Measurements from ENCODE around the gene ARHGAP8. TPM values are rescaled to one million over a fixed set of nuclear protein-coding genes. Genes with fewer than 3 reads are reported as not detected.

The ARHGAP8 gene
- 1 to 10 TPM; 4.7 to 7.1 TPM for total RNA-seq
- 0.46 to 0.90 reads per million in 2 donors for total RNA-seq

DNA sequence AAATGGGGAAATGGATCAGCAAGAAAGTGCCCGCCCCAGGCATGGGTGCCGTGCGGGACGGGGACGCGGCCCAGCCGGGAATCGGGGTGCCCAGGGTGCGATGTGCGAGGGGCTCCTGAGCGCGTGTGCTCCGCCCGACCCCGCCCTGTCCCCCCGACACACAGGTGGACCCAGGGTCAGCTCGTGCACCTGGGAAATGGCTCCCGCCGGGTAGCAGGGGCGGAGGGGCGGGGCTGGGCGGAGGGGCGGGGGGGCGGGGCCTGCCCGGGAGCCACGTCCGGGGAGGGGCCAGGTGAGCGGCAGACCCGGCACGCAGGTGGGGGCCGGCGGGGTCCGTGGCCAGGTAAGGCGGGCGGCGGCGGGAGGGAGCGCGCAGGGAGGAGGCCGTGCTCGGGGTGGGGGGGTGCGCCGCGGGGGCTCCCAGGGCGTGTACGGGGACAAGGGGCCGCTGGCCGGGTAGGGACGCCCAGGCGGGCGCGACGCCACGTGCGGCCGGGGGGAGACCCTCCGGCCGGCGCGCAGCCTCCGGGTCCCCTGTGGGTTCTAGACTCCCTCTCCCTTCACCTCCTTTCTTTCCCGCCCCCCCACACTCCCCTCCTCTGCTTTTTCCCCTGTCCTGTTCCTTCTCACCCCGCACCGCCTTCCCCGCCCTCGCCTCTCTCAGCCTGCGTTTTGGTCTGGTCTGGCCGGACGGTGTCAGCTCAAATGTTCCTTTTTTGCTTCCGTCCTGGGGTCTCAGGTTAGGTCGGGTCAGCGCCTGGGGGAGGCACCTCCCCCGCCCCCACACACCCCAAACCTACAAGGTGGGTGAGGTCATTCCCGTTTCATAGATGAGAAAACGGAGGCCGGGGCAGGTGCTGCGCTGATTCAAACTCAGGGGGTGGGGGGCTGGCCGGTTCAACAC lies at the start of gene ARHGAP8:
Gene ARHGAP8 (plus strand): TSS at position 291 of the 904 bp plus-strand sequence. CDS start 33,953 bp downstream, outside the sequence.
- H3K4me1 Mint-ChIP-seq = peaks cover 2% of the 10 kb centered on the region
- ATAC-seq = peak; percentile 69
- peak within 1 kb of the TSS; percentile 83 for H3K4me3 Mint-ChIP-seq
- H3K27me3 Mint-ChIP-seq = peaks cover 35% of the 10 kb centered on the region
- peaks cover 4% of the 10 kb centered on the region for H3K36me3 Mint-ChIP-seq (ENCODE audit: low read depth)
- DNase-seq = no peak
- no peaks in the 10 kb centered on the region for H3K9me3 ChIP-seq (ENCODE audit: control insufficient read depth, low read length, poor library complexity, severe bottlenecking)
- H3K27ac Mint-ChIP-seq = no peak within 1 kb of the TSS

GRCh38 chr22:44703255-44703870 lies 49.0 kb upstream of the ARHGAP8 start:
- H3K9me3 ChIP-seq (ENCODE audit: control insufficient read depth, low read length, poor library complexity, severe bottlenecking) = no peaks in the 10 kb centered on the region
- Mint-ChIP-seq H3K4me3 (peak overlapping the region; percentile 81), H3K27ac (peak overlapping the region; percentile 8), H3K36me3 (ENCODE audit: low read depth) (no peaks in the 10 kb centered on the region), H3K27me3 (no peaks in the 10 kb centered on the region), H3K4me1 (peaks cover 15% of the 10 kb centered on the region)
- DNase-seq (no peak), ATAC-seq (no peak)

DNA sequence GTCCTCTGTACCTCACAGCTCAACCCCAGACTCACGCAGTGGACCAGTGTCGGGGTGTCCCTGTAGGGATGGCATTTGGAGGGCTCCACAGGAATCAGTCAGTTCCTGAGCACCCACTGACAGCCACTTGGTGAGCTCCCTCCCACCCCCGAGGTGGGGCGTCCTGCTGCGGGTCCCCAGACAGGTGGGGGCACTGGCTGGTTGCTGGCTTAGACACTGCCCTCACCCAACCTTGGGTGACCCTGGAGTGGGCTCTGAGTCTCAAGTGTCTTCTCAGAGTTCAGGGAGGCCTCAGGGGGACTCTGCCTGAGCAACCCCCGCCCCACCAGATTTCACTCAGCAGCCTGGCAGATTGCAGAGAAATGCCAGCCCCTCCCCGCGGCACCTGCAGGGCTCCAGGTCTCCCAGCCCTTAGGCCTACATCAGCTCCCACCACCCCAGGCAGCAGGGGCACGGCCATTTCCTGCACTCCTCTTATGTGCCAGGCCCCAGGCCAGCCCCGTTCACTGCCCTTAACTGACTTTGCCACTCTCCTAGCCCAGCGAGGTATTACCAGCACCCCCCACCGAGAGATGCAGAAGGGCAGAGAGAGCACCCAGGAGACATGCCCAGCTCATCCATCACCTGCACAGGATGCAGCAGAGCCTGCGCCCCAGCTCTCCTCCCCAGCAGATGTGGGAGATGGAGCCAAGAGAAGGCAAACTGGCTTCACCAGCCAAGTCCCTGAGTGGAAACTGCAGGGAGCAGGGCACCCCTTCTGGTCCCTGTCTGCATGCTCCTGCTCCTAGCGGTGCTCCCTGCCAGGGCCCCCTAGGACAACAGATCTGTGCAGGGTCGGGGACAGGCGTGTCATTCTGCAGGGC lies 48.0 kb upstream of the ARHGAP8 start:
- no peaks in the 10 kb centered on the region for H3K9me3 ChIP-seq (ENCODE audit: control insufficient read depth, low read length, poor library complexity, severe bottlenecking)
- Mint-ChIP-seq H3K4me1 (peaks cover 17% of the 10 kb centered on the region), H3K36me3 (ENCODE audit: low read depth) (no peaks in the 10 kb centered on the region), H3K27ac (peak overlapping the region; percentile 8), H3K27me3 (no peaks in the 10 kb centered on the region), H3K4me3 (peak overlapping the region; percentile 81)
- ATAC-seq = no peak
- no peak for DNase-seq

DNA sequence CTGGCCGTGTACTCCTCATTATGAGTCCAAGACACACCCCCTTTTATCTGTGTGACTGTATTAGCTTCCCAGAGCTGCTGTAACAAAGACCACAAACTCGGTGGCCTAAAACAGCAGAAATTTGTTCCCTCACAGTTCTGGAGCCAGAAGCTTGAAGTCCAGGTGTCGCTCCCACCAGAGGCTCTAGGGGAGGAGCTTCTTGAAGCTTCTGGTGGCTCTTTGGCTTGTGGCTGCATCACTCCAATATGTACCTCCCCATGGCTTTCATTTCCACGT lies 47.4 kb upstream of the ARHGAP8 start:
- H3K36me3 Mint-ChIP-seq (ENCODE audit: low read depth) = no peaks in the 10 kb centered on the region
- no peaks in the 10 kb centered on the region for H3K9me3 ChIP-seq (ENCODE audit: control insufficient read depth, low read length, poor library complexity, severe bottlenecking)
- no peak overlapping the region for H3K27ac Mint-ChIP-seq
- no peaks in the 10 kb centered on the region for H3K27me3 Mint-ChIP-seq
- DNase-seq (no peak), ATAC-seq (no peak)
- H3K4me1 Mint-ChIP-seq = peaks cover 17% of the 10 kb centered on the region
- peak overlapping the region; percentile 52 for H3K4me3 Mint-ChIP-seq

- ATAC-seq (no peak), DNase-seq (no peak)
- Mint-ChIP-seq H3K27ac (no peak overlapping the region), H3K27me3 (no peaks in the 10 kb centered on the region), H3K36me3 (ENCODE audit: low read depth) (no peaks in the 10 kb centered on the region), H3K4me3 (no peak overlapping the region), H3K4me1 (peaks cover 26% of the 10 kb centered on the region)
- H3K9me3 ChIP-seq (ENCODE audit: control insufficient read depth, low read length, poor library complexity, severe bottlenecking) = no peaks in the 10 kb centered on the region
Measured at GRCh38 chr22:44706488-44706887, 45.9 kb upstream of the ARHGAP8 start.

DNA sequence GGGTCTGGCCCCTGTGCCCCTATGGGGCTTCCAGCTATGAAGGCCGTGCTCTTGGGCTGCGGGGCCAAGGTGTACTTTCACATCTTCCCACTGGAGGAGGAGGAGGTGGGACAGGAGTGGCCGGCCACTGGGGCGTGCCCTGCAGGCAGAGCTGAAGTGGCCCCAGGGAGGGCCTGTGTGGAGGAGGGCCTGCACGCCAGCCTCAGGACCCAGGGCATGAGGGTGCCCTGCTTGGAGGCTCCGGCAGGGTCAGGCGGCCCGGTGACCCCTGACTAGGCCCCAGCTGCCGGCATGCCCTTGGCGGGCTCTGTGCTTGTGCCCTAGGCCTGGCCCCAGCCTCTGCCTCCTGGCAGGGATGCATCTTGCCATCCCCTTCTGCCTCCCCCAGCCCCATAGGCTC lies 45.2 kb upstream of the ARHGAP8 start:
- ATAC-seq (no peak), DNase-seq (no peak)
- Mint-ChIP-seq H3K27ac (peak overlapping the region; percentile 32), H3K36me3 (ENCODE audit: low read depth) (no peaks in the 10 kb centered on the region), H3K4me3 (no peak overlapping the region), H3K27me3 (no peaks in the 10 kb centered on the region), H3K4me1 (peaks cover 26% of the 10 kb centered on the region)
- no peaks in the 10 kb centered on the region for H3K9me3 ChIP-seq (ENCODE audit: control insufficient read depth, low read length, poor library complexity, severe bottlenecking)

DNA sequence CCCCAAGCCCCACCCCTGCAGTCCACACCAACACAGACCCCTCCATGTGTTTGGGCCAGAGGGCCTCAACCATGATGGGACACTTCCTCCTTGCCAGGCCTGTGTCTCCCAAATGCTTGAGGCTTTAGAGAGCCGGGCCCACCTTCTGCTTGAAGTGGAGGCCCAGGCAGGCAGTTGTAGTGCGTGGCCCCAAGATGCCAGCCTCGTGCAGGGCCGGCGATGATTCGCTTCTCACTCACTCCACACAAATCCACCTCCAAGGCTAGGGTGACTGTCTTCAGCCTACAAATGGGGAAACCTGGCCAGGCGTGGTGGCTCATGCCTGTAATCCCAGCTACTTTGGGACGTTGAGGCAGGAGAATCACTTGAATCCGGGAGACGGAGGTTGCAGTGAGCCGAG lies 44.6 kb upstream of the ARHGAP8 start:
- peaks cover 26% of the 10 kb centered on the region for H3K4me1 Mint-ChIP-seq
- no peaks in the 10 kb centered on the region for H3K27me3 Mint-ChIP-seq
- no peaks in the 10 kb centered on the region for H3K9me3 ChIP-seq (ENCODE audit: control insufficient read depth, low read length, poor library complexity, severe bottlenecking)
- no peak for ATAC-seq
- no peak for DNase-seq
- H3K36me3 Mint-ChIP-seq (ENCODE audit: low read depth) = no peaks in the 10 kb centered on the region
- H3K4me3 Mint-ChIP-seq = no peak overlapping the region
- peak overlapping the region; percentile 32 for H3K27ac Mint-ChIP-seq

GRCh38 chr22:44709881-44710392 lies 42.4 kb upstream of the ARHGAP8 start:
- DNase-seq (no peak), ATAC-seq (peak; percentile 47)
- H3K4me1 Mint-ChIP-seq = peaks cover 31% of the 10 kb centered on the region
- no peaks in the 10 kb centered on the region for H3K36me3 Mint-ChIP-seq (ENCODE audit: low read depth)
- peak overlapping the region; percentile 81 for H3K4me3 Mint-ChIP-seq
- peak overlapping the region; percentile 88 for H3K27ac Mint-ChIP-seq
- no peaks in the 10 kb centered on the region for H3K9me3 ChIP-seq (ENCODE audit: control insufficient read depth, low read length, poor library complexity, severe bottlenecking)
- no peaks in the 10 kb centered on the region for H3K27me3 Mint-ChIP-seq

DNA sequence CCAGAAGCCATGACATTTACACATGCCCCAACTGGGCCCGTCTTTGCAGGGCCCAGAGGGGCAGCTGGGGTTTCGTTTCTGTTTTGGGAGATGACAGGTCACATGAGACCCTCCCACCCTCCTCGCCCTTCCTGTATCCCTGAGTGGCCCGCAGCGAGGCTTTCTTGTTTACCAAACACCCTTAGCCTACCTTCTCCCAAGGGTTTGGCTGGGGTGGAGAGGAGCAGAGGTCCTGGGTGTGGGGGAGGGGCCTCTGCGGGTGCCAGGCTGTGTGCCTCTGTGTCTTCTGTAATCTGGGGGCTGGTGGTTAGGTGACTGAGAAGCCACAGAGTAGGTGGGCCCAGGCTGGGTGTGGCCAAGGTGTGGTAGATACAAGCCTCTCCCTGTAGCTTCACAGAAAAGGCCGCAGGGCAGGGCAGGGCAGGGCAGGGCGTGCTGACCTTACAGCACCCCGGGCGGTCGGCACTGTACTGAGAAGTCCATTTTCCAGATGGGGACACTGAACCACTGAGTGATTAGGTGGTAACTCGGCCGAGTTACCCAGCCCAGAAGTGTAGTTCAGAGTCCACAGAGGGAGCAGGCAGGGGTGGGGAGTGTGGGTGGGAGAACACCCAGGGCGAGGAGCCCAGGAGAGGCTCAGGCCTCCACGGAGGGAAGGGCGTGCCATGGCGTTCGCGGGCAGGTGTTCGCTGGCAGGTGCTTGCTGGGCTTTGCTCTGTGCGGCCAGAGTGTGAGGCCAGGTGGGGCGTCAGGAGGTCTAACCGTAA lies 41.7 kb upstream of the ARHGAP8 start:
- no peaks in the 10 kb centered on the region for H3K36me3 Mint-ChIP-seq (ENCODE audit: low read depth)
- ATAC-seq (peak; percentile 66), DNase-seq (no peak)
- peak overlapping the region; percentile 81 for H3K4me3 Mint-ChIP-seq
- H3K27me3 Mint-ChIP-seq = no peaks in the 10 kb centered on the region
- H3K4me1 Mint-ChIP-seq = peaks cover 27% of the 10 kb centered on the region
- no peaks in the 10 kb centered on the region for H3K9me3 ChIP-seq (ENCODE audit: control insufficient read depth, low read length, poor library complexity, severe bottlenecking)
- H3K27ac Mint-ChIP-seq = peak overlapping the region; percentile 88

DNA sequence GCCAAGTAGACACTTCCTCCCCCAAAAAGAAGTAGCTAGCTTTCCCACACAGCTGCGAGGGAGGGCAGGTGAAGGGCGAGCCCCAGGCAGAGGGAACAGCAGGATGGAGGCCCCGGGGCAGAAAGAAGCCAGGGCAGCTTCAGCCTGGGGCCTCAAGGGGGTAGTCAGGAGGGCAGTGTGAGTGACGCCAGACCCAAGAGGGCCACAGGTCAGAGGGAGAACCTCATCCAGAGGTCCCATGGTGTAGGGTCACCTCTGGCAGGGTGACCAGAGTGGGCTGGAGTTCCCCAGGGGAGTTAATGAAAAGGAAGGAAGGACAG lies 41.2 kb upstream of the ARHGAP8 start:
- DNase-seq (no peak), ATAC-seq (peak; percentile 1)
- H3K27ac Mint-ChIP-seq = peak overlapping the region; percentile 88
- peak overlapping the region; percentile 81 for H3K4me3 Mint-ChIP-seq
- H3K9me3 ChIP-seq (ENCODE audit: control insufficient read depth, low read length, poor library complexity, severe bottlenecking) = no peaks in the 10 kb centered on the region
- H3K4me1 Mint-ChIP-seq = peaks cover 25% of the 10 kb centered on the region
- no peaks in the 10 kb centered on the region for H3K36me3 Mint-ChIP-seq (ENCODE audit: low read depth)
- H3K27me3 Mint-ChIP-seq = no peaks in the 10 kb centered on the region

- H3K4me3 Mint-ChIP-seq = no peak overlapping the region
- H3K36me3 Mint-ChIP-seq (ENCODE audit: low read depth) = no peaks in the 10 kb centered on the region
- no peaks in the 10 kb centered on the region for H3K9me3 ChIP-seq (ENCODE audit: control insufficient read depth, low read length, poor library complexity, severe bottlenecking)
- peaks cover 24% of the 10 kb centered on the region for H3K4me1 Mint-ChIP-seq
- peak overlapping the region; percentile 88 for H3K27ac Mint-ChIP-seq
- no peaks in the 10 kb centered on the region for H3K27me3 Mint-ChIP-seq
- DNase-seq = no peak
- no peak for ATAC-seq
Measured at GRCh38 chr22:44711690-44712555, 40.5 kb upstream of the ARHGAP8 start.

DNA sequence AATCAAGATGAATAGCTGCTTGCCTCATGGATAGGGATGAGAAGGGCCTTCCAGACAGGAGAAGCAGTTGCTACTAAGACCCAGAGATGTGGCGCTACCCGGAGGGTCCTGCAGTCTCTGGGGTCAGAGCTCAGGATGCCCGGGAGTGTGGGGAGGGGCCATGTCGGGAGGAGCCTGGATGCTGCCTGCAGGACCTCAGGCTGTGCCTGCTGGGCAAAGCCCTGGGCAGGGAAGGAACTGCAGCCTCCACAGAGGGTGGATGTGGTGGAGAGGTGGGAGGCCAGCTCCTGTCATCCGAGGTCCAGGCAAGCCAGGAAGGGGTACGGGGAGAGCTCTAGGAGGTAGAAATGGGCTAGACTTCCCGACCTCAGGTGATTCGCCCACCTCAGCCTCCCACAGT lies 39.4 kb upstream of the ARHGAP8 start:
- no peaks in the 10 kb centered on the region for H3K9me3 ChIP-seq (ENCODE audit: control insufficient read depth, low read length, poor library complexity, severe bottlenecking)
- H3K27me3 Mint-ChIP-seq = no peaks in the 10 kb centered on the region
- ATAC-seq = no peak
- H3K4me3 Mint-ChIP-seq = no peak overlapping the region
- no peaks in the 10 kb centered on the region for H3K36me3 Mint-ChIP-seq (ENCODE audit: low read depth)
- H3K4me1 Mint-ChIP-seq = peaks cover 24% of the 10 kb centered on the region
- DNase-seq = no peak
- no peak overlapping the region for H3K27ac Mint-ChIP-seq
